NCI-H69 (cell line): ENCODE data around the gene TMEM121.
"Not testable (repeated sequence)": the region's sequence is repeated elsewhere in the genome, so short reads cannot be mapped to it uniquely, and the experiment has no call there.

Experiments
- DNase-seq: peaks from one replicate; lab custom pipeline; 2025; lab: John Stamatoyannopoulos, UW

The TMEM121 gene

DNA sequence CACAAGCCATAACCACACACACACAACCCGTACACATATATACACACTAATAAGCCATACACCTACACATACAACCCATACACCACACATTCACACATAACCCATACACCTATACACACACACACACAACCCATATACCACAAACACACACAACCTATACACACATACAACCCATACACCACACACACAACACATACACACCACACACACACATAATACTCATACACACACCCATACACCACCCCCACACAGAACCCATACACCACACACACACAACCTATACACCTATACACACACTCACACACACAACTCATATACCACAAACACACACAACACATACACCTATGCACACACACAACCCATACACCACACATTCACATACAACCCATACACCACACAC lies 44.1 kb downstream of the TMEM121 start:
- no peak for DNase-seq

DNA sequence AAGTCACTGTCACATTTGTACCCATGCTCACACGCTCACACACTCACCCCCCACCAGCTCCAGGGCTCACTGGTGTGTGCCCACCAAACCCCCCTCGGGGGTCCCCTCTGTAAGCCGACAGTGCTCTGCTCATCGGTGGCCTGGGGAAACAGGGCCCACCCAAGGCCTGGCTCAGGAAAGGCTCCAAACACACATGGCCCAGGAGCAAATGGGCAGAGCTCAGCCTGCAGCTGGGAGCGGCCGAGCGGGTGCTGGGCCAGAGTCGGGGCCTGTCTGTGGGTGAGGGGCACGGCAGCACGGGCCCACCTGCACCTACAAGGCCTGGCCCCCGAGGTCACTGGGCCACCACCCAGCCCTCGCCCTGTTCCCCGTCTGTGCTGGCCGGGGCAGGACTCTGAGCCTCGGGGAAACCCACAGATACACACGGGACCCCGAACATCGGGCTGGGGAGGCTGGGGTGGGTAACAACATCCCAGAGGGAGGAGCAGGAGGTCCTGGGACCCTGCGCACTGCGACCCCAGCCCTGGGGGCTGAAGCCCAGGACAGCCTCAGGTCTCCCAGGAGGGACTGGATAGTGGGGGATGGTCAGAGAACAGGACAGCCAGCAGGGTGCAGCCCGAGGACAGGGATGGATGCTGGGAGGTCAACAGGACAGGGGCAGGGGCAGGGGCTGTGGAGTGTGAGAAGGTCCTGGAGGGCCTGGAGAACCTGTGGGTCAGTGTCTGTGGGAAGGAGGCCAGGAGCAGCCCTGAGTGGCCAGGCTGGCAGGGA lies 45.0 kb downstream of the TMEM121 start:
- not testable (repeated sequence) for DNase-seq

DNA sequence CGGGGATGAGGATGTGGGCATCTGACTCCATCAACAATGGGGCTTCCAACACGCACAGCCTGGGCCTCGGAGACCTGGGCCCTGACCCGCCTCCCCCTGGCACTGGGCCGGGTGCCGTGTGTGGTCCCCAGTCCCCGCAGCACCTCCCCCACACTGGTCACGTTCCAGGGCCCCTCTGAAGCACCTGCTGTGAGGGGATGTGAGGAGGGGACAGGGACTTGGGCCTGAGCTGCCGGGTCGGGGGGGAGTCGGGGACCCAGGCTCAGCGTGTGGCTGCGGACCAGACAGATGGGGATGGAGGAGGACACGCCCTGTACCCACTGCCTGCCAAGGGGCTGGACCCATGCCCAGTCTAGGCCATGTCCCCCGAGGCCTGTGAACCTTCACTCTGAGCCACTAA lies 45.7 kb downstream of the TMEM121 start:
- DNase-seq: not testable (repeated sequence)

DNA sequence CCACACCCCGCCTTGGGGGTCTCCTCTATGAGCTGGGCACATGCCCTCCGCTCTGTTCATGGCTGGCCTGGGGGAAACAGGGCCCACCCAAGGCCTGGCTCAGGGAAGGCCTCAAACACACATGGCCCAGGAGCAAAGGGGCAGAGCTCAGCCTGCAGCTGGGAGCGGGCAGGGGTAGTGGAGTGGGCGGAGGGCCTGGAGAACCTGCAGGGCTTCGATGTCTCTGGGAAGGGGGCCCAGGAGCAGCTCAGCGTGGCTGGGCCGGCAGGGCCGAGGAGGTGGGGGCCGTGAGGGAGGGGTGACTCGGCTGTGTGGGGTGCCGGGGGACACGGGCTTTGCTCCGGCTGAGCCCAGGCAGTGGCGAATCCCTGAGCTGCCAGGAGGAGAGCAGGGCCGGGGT lies 47.5 kb downstream of the TMEM121 start:
- not testable (repeated sequence) for DNase-seq

DNA sequence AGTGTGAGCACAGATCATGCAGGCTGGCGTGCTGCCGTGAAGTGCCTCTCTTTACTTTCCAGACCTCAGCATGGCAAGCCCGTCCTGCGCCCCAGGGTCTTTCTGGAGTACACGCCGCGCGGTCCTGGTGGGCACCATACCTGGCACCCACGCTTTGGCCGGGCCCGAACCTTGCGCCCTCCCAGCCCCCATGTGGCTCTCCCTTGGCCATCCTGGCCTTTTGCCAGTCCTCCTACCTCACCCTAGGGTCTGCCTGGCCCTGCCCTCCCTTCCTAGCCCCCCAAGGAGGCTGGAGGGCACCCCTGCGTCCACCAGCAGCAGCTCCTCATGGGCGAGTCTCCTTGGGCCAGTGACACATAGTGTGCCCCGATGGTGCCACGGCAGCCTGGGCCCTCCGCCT lies 48.0 kb downstream of the TMEM121 start:
- not testable (repeated sequence) for DNase-seq

DNA sequence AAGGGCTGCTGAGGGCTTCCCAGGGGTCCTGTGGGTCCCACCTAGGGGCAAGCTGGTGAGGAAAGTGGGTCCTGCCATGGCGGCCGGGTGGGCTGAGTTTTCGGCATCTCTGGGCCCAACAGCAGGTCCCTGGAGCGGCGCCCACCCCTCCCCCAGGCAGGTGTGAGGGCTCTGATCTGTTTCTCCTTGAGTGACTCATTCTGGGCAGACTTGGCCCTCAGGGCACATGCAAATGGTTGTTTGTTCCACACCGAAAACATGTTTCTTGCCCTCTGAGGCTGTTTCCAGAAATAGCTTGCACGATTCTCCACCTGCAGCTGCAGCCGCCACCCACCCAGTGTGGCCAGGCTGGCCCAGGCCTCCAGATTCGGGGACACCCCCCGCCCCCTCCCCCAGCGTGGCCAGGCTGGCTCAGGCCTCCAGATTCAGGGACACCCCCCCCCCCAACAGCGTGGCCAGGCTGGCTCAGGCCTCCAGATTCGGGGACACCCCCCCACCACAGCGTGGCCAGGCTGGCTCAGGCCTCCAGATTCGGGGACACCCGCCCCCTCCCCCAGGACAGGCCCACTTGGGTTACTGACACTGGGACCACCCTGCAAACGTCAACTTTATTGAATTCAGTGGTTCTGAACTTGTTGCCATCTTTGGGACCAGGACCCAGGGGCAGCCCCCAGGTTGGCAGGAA lies 48.8 kb downstream of the TMEM121 start:
- not testable (repeated sequence) for DNase-seq

DNA sequence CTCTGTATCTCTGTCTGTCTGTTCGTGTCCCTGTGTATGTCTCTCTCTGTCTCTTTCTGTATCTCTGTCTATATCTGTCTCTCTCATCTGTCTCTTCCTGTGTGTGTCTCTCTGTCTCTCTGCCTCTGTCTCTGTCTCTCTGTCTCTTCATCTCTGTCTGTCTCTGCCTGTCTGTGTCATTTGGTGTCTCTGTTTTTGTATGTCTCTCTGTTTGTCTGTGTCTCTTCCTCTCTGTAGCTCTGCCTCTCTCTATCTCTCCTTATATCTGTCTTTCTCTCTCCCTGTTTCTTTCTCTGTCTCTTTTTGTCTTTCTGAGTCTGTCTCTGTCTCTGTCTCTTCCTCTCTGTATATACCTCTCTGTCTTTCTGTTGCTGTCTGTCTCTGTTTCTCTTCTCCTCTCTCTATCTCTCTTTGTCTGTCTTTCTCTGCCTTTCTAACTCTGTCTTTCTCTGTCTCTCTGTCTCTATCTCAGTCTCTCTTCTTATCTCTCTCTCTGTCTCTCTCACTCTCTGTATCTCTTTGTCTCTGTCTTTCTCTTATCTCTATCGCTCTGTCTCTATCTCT lies 50.2 kb downstream of the TMEM121 start:
- no peak for DNase-seq

DNA sequence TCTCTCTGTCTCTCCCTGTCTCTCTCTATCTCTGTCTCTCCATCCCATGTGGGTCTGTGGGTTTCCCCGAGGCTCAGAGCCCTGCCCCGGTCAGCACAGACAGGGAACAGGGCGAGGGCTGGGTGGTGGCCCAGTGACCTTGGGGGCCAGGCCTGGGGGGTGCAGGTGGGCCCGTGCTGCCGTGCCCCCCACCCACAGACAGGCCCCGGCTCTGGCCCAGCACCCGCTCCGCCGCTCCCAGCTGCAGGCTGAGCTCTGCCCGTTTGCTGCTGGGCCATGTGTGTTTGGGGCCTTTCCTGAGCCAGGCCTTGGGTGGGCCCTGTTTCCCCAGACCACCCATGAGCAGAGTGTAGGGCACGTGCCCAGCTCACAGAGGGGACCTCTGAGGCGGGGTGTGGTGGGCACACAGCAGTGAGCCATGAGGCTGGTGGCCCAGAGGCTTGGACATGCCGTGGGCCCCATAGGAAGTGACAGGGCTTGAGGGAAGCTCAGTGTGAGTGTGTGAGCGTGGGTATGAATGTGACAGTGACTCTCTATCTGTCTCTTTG lies 51.0 kb downstream of the TMEM121 start:
- no peak for DNase-seq

DNA sequence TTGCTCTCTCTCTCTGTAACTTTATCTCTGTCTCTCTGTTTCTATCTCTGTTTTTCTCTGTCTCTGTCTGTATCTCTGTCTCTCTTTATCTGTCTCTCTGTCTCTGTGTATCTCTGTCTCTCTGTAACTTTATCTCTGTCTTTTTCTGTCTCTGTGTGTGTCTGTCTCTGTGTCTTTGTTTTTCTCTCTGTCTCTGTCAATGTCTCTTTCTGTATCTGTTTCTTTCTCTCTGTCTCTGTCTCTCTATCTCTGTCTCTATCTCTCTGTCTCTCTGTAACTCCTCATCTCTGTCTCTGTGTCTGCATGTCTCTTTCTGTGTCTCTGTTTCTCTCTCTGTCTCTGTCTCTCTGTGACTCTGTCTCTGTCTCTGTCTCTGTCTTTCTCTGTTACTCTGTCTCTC lies 51.7 kb downstream of the TMEM121 start:
- DNase-seq: no peak

DNA sequence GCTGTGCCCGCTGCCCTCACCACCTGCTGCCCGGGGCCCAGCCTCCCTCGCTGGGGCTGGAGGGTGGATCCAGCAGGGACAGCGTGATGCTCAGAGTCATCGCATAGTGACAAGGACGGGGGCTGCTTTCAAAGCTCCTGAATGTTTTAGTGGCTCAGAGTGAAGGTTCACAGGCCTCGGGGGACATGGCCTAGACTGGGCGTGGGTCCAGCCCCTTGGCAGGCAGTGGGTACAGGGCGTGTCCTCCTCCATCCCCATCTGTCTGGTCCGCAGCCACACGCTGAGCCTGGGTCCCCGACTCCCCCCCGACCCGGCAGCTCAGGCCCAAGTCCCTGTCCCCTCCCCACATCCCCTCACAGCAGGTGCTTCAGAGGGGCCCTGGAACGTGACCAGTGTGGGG lies 52.8 kb downstream of the TMEM121 start:
- DNase-seq: not testable (repeated sequence)
